NCI-H1092 treated with DMSO at 0.1 percent for 48 hours (cell line): Measurements from ENCODE around the gene ROR2.
"Not testable (repeated sequence)": the region's sequence is repeated elsewhere in the genome, so short reads cannot be mapped to it uniquely, and the experiment has no call there.

Experiments used
- DNase-seq: peaks from one replicate; lab custom pipeline; 2025; lab: John Stamatoyannopoulos, UW

Gene ROR2

DNA sequence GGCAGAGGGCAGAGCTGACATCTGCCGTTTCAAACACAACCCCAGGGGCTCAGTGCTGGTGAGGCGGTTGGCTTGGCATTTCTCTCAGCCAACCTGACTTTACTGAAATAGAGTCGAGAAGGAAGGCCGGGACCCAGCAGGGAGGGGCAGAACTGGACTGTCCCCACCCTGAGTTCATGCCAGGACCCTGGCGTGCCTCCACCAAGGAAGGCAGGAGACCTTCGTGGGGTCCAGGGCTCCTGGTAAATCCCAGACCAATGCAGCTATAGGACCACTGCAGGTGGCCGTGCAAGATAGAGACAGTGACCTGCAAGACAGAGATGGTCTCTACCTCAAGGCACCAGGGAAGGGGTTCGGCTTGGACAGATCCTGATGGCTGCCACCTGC, 132.9 kb downstream of the ROR2 start:
- no peak for DNase-seq

DNA sequence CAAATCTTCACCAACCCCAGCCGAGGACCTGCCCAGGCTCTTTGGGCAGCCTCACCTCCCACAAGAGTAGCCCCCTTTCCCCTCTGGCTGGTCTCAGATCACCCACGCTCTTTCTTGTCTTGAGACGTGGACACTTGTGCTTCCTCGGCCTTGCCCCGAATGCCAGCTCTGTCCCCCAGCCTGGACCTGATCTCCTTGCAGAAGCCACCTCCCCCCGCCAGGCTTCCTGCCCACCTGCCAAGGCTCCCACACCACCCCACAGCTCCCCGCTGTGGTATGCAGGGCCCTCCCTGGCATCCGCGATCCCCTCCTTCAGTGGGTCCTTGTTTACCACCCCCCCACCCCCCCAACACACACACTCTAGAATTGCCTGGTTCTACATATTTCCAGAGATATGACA, 133.7 kb downstream of the ROR2 start:
- no peak for DNase-seq

DNA sequence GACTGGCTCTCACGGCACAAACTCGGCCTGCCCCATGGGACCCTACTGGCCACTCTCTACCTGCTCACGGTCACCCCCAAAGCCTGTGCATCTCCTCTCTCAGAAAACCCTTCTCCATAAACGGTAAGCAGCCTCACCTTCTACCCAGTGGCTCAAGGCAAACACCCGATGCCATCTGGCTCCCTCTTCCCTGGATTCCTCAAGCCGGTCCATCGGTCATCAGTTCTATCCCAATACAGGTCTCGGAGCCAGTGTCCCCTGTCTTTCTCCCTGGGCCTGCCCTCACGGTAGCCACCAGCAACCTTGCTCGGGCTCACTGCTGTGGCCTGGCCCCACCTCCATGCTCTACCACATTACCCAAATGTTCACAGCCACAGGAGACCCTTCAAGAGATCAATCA, 134.1 kb downstream of the ROR2 start:
- no peak for DNase-seq

DNA sequence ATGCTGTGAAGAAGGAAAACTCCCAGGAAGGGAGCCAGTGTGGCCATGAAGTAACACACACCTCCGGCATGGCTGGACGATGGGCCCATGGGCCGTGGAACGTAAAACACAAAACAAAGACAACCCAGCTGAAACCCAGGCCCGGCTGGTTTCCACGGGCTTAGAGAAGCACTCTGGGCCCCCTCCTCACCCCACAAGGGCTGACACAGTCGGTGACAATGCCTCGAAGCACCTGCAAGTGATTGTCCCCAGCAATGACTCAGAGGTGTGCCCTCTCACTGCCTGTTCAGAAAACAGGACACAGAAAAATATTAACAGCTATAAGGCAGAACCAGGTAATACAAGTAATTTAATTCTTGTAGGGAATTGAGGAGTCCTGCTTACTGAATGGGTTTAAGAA, 135.3 kb downstream of the ROR2 start:
- DNase-seq, result no peak

DNA sequence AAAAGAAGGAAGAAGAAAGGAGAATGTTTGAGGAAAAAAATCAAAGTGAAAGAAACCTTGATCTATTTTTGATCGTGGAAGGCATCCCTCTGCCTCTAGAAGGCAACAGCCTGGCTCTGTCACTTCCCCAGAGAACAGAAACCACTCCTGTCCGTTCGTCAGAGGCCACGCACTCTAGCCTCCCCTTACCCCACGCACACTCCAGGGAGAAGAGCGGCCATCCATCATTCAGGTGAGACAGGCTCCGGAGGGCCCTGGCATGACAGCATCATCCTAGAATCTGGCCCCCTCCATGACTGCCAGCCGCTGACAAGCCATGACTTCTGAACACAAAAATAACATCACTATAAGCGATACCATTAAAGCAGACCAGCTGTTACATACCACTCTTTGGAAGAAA, 135.8 kb downstream of the ROR2 start:
- no peak for DNase-seq

DNA sequence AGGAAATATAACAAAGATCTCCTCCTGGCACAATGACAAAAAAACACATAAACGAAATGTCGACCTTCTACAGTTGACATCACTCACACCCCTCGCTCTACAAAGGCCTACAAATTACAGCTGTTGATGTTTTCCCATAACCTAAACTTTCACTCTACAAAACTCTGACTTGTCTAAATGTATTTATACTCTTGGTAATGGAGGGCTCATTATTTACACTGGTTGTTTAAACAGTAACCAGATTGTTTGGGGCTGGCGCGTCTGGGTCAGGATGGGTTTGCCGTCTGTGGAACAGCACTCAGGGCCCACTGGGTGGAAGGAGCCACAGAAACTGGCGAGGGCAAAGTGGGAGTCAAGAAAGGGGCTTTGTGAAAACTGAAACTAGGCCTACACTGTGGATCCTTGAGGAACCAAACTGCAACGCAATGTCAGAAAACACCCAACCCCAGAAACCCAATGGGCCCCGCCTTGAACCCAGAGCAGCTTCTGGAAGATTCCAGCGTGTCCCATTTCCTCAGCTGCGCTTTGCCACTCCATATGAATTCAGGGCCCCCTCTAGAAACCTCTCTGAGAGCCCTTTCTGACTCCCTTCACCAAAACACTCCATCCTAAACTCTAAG, 136.7 kb downstream of the ROR2 start:
- DNase-seq, result no peak

DNA sequence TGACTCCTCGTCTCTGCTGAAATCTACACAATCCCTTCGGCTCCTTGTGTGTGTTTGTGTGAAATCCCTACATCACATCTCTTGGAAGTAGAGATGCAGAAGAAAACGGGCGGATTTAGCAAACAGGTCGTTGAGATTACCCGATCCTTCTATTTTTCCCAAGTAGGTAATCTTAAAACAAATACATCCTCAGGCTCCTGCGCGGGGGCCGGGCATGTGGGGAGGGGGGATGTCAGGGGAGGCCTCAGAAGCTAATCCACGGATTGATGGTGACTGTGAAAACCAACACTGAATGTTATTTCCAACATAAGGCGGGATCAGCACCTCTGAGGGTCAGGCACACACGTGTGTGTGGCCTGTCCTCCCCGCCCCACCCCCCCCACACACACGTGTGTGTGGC, 137.8 kb downstream of the ROR2 start:
- no peak for DNase-seq

DNA sequence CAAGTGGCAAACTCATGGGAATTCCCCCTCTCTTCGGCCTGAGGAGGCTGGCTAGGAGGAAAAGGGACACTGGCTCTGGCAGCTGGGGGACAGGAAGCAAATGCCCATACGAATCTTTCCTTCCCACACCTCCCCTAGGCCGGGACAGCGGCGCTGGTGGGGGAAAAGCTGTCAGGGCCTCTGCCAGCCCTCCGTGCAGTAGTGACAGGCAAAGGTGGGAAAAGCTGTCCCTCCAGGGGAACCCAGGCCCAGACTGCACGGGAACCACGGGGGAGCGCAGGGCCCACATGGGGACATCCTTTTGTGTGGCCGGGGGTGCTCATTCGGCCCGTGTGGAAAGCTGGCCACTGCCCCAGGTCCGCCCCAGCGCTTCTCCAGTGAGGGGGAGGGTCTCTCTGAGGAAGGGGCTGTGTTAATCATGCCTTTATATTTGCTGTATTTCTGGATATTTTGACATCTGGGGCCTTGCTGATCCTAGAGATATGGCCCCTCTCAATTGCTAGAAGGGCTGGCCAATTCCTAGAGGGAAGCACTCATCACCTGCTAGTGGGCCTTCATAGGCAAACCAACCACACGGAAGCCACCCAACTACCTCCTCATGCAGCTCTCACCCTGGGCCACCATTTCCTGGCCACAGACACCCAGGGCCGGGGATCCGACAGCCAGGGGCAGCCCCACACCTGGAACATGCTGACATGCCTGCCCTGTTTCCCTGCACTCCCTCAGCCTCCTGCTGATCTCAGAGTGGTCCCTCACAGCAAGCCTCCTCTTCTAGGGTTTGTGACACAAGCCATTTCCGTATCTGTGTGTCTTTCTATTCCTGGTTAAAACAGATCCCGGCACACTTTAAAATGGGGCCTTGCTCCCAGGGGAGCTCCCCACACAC, 138.8 kb downstream of the ROR2 start:
- DNase-seq, result no peak

DNA sequence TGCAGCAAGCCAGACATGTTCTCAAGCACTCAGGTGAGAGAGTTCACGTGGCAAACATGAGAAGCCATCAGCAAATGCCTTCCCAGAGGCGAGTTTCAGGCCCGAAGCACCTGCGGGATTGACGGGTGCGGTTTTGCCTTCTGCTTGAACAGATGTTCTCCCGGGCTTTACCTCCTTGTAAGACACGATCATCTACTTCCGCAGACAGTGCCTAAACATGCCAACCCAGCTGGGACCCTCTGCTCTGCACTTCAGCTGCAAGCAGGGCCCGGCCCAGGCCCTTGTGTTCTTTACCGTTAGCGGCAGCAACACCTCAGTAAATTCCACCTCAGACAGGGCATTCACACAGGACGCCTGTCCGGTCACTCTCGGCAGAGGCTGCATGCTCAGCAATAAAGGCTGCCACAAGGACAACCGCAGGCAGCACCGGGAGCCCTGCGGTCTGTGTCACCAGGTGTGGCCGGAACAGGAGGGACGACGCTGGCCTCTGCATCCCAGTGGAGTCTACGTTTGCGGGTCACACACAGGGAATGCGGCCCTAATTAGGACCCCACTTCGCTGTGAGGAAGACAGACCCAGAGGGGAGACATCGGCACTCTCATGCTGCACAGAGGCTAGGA, 139.6 kb downstream of the ROR2 start:
- DNase-seq, result no peak

DNA sequence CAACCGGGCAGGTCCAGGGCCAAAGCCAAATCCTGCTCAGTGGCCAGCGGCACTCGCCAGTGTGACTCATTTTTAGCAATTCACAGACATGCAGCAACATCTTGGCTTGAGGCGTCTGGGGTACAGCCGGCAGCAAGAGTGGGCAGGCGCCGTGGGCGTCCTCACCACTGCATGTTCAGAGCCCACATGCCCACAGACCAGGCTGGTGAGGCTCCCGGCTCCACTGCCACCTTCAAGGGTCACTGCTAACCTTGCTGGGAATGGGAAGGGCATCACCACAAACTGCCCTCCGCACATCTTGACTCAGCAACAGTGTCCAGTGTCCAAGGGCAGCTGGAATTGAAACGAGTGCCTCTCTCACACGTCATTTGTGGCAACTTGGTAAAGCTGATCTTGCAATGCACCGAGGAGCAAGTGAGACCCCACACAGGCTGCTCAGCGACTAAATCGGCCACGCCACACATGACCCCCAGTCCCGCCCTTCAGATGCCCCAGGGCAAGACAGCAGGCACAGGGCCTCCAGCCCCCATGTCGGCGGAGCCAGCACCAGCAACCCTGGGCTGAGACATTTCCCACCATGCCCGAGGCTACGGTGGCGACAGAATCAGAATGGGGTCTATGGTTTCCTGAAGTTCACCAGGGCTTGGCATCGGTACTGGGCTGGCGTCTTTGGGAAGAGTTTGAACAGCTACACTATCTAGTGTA, 140.3 kb downstream of the ROR2 start:
- DNase-seq, result no peak

DNA sequence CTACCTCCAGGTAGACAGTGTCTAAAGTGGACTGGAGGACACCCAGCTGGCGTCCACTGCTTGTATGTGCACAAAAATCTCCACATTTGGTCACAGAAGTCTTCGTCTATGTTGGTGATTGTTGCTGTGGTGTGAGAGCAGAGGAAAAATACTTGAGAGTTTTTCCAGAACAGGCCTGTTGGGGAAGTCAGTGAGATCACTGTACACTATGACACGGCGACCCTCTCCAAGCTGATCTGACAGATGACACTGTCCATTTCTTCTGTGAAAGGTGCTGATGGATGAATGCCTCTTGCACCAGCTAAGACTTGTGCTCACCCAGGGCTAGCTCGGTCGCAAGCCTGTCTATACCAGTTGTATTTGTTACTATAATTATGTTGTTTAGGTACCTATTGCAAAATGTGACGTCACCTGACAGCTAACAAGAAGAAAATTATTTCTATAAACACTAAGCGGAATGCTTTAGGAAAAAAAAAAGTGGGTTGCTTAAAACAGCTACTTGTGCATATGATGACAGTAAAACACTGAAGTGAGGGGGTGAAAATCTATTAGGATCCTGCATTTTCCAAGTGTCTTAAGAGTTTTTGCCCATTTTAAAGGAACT, 142.3 kb downstream of the ROR2 start:
- DNase-seq, result no peak

DNA sequence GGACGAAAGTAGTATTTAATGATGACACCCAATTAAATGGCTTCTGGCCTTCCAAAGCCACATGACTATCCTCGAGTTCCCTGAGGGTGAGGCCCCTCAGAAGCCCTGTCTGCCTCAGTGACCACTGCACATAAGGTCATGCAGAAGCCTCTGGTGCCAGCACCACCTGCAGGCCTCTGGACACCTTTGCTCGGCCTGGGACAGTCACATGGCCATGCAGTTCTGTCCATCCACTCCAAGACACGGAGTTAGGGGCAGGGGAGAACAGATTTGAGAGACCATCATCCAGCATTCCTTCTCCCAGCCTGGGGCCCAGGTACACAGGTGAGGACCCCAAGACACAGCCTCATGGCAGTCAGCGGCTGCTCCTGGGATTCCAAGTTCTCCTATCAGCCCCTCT, 145.0 kb downstream of the ROR2 start:
- no peak for DNase-seq

DNA sequence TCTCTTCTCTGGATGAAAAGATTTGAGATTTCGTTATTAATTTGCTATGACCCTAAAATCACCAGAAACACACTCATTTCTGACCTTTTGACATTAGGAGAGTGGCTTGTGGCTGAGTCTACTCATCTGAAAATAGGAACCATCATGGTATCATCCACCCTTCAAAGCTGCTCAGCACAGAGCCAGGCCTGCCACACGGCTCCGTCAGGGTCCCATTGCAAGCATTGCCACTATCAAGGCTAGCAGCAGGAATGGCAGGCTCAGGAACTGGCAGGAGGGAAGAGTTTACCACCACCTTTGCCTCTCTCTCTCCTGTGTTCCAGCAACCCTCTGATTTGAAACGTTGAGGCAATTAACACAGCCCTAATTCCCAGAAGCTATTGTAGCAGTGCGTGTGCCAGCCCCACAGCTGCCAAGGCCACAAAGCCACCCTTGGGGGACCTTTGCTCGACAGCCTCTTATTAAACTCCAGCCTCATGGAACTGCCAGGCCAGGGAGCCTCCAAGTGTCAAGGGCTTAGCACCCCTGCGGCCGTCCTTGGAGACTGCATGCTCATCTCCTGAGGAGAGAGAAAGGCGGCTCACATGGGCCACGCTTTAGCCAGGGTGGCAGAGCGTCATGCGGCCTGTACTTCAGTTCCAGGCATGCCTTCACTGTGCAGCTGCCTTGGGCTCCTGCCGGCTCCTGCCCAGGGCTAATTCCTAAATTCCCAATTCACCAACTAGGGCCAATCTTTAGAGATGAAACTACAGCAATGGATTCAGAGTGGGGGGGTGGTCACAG, 145.9 kb downstream of the ROR2 start:
- no peak for DNase-seq

DNA sequence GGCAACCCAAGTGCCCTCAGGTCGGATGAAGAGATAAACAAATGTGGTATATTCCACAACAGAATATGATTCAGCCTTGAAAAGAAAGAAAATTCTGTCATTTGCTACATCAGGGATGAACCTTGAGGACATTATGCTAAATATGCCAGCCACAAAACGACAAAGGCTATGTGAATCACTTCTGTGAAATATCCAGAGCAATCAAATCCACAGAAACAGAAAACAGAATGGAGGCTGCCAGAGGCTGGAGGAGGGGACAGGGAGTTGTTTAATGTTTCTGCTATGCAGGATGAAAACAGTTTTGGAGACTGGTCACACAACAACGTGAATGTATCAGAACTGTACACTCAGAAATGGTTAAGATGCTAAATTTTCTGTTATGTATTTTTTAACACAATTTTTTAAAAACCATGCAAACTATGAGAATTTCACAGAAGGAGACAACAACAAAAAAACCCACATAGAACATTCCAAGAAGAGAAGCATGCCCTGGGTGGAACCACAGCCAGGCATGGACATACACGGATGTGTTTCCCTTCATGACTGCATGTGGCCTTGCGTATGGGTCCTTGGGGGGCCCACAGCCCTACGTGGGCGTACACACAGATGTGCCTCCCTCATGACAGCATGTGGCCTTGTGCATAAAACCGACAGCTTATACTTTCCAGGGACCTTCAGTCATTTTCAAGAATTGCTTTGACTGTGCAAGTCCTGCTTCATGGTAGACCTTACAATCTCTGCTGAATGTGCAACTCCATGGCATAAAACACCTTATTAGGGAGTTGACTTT, 146.7 kb downstream of the ROR2 start:
- DNase-seq, result no peak

DNA sequence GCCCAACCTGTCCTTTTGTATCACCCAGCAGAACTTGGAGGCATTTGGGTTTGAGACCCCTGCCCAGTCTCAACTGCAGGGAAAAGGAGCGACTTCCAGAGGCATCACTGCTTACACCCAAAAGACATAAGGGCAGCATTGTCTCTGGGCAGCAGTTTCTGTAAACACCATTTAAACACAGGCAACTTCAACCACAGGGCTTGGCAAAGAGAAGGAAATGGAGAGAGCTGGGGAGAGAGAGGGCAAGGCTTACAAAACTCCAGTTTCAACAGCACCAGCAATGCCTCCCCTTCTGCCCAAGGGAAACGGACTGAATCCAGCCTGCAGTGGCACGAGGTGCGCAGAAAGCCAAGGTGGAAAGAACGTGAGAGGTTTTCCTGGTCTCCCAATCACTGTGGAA, 147.6 kb downstream of the ROR2 start:
- no peak for DNase-seq

DNA sequence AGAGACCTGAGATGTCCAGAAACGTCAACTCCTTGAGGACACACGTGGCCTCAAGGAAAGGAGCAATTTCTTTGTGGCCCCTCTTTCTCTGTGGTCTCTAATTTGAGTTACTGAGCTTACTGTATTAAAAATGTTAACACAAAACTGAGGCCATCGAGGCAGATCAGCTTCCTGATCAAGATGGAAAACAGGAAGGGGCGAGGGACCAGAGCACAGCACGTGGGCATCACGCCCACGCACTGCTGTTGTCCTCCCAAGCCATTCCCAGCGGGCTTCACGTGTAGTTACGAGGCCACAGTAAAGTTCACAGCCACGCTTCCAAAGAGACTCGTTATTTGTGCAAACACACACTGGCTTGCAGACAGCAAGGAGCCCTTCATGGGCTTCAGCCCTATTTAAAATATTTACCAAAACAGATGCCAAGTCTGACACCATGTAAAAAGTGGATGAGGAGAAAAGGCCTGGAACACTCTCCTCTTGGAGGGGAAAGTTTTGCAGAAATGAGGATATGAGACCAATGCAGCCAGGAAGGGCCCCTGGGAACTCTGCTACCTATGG, 149.5 kb downstream of the ROR2 start:
- no peak for DNase-seq

DNA sequence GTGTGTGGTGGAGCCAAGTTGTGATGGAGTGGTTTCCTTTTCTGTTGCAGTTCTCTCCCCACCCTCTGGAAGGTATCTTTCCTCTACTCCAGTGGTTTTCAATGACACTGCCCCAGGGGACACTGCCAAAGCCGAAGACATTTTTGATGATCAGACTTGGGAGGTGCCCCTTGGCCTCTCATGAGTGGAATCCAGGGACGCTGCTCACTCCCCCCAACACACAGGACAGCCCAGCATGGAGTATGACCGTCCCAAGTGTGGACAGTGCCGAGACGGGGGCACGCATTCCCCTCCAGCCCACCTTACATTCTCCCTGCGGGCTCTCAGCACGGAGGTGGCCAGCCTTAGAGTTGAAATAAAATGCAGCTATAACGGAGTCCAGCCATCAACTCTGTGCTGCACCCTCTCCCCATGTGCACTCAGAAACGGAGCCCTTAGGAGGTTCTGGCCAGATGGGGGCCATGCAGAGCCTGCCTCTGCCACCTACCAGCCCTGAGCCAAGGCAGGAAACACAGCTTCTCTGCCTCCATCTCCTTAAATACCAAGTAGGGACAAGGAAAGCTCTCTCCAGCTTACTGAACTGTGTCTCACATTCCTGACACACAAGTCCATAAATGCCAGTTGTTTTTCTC, 150.8 kb downstream of the ROR2 start:
- DNase-seq, result no peak

DNA sequence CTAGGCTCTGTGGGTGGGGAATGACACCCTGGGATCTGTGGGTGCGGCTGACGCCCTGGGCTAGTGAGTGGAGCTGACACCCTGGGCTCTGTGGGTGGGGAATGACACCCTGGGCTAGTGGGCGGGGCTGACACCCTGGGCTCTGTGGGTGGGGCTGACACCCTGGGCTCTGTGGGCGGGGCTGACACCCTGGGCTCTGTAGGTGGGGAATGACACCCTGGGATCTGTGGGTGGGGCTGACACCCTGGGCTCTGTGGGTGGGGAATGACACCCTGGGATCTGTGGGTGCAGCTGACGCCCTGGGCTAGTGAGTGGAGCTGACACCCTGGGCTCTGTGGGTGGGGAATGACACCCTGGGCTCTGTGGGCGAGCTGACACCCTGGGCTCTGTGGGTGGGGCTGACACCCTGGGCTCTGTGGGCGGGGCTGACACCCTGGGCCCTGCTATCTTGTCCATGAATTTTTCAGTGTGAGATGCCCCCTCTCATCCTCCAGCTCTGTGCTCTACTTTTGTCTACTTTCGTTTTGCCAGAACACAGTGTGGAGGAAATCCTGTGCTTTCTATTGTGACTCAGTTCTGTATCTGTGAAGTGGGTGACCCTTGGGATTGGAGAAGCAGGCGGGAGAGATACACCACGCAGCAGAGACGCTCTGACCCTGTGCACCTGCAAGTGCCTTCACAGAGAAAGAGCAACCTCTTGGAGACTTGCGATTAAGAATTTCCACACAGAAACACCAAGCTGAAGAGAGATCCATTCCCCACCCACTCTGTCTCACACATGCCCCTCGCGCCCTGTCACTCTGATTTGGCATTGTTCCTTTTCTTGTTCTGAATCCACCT, 151.5 kb downstream of the ROR2 start:
- DNase-seq, result not testable (repeated sequence)

DNA sequence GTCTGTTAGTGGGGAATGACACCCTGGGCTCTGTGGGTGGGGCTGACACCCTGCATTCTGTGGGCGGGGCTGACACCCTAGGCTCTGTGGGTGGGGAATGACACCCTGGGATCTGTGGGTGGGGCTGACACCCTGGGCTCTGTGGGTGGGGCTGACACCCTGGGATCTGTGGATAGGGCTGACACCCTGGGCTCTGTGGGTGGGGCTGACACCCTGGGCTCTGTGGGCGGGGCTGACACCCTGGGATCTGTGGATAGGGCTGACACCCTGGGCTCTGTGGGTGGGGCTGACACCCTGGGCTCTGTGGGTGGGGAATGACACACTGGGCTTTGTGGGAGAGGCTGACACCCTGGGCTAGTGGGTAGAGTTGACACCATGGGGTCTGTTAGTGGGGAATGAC, 152.5 kb downstream of the ROR2 start:
- DNase-seq, result not testable (repeated sequence)
